H1 (cell line): ENCODE measurements around the gene SEL1L3. TPM values are rescaled to one million over a fixed set of nuclear protein-coding genes. Genes with fewer than 3 reads are reported as not detected.
A peak's percentile ranks its signal among the peaks of the same experiment; 100 is the strongest.

Experiments used
- CTCF ChIA-PET: fragments of 300-600 bp; sonication (Branson Sonifier 250); formaldehyde crosslinking; loops from one replicate; lab custom pipeline; 2021; ENCODE audit not compliant: partially characterized antibody; lab: Charles Lee
- POLR2A ChIA-PET: fragments of 300-600 bp; sonication (Branson Sonifier 250); formaldehyde crosslinking; loops from one replicate; lab custom pipeline; 2021; ENCODE audit warnings: inconsistent platforms; ENCODE audit not compliant: partially characterized antibody; lab: Charles Lee
- DNase-seq, 2 experiments: peaks; one replicate each; pipeline versions ENCODE4 v3.0.0 to v3.0.0-alpha.2; 2010 to 2022; ENCODE audit warnings: low spot score in 2 of 2, low read depth in 1 of 2, mixed read lengths in 1 of 2
- FAIRE-seq: peaks from 2 replicates; lab custom pipeline; 2011; peaks lifted over from hg19 to GRCh38; lab: Jason Lieb, UNC
- H2AFZ ChIP-seq: 2 replicates; pipeline ENCODE4 v1.8.1; 2012; ENCODE audit warnings: low read length, inconsistent platforms
- H2AK5ac ChIP-seq: 2 replicates; pipeline ENCODE4 v1.6.1; 2013; ENCODE audit warnings: low read depth, low read length
- H2BK120ac ChIP-seq: replicated peaks from 2 replicates; pipeline ENCODE3; 2013; ENCODE audit warnings: low read depth, low read length, inconsistent platforms
- H2BK12ac ChIP-seq: 2 replicates; pipeline ENCODE4 v1.6.1; 2013; ENCODE audit warnings: low read depth, low read length
- H2BK15ac ChIP-seq: 2 replicates; pipeline ENCODE4 v1.6.1; 2013; ENCODE audit warnings: low read length
- H2BK20ac ChIP-seq: 2 replicates; pipeline ENCODE4 v1.6.1; 2013; ENCODE audit warnings: low read length
- H2BK5ac ChIP-seq: 2 replicates; pipeline ENCODE4 v1.6.1; 2013; ENCODE audit warnings: low read depth, low read length
- H3K14ac ChIP-seq: 2 replicates; pipeline ENCODE4 v1.6.1; 2013; ENCODE audit warnings: inconsistent platforms; ENCODE audit not compliant: insufficient read length
- H3K18ac ChIP-seq: 2 replicates; pipeline ENCODE4 v1.6.1; 2013; ENCODE audit warnings: low read length; ENCODE audit errors: extremely low read depth
- H3K23ac ChIP-seq: 2 replicates; pipeline ENCODE4 v1.6.1; 2013; ENCODE audit warnings: inconsistent platforms; ENCODE audit not compliant: insufficient read length
- H3K23me2 ChIP-seq: 2 replicates; pipeline ENCODE4 v1.6.1; 2013; ENCODE audit warnings: low read depth, low read length
- H3K27ac ChIP-seq: 2 replicates; pipeline ENCODE4 v1.6.1; 2011; ENCODE audit warnings: low read depth, low read length, inconsistent platforms
- H3K27me3 ChIP-seq, 4 experiments: replicated peaks in 1 of 4; 1 replicate in 1 of 4; 2 replicates in 3 of 4; pipeline versions ENCODE4 v1.6.1 to v1.8.1; 2011 to 2013; ENCODE audit warnings: low read length in 3 of 4, mild to moderate bottlenecking in 3 of 4, inconsistent platforms in 2 of 4, mixed read lengths in 2 of 4, moderate library complexity in 1 of 4; ENCODE audit not compliant: control insufficient read depth in 3 of 4, insufficient read depth in 3 of 4; ENCODE audit errors: extremely low read depth in 1 of 4
- H3K36me3 ChIP-seq, 4 experiments: 2 replicates each; pipeline versions ENCODE4 v1.6.1 to v1.8.1; 2011 to 2013; ENCODE audit warnings: mild to moderate bottlenecking in 4 of 4, low read length in 3 of 4, moderate library complexity in 2 of 4, control low read depth in 1 of 4, inconsistent platforms in 1 of 4; ENCODE audit not compliant: insufficient read depth in 4 of 4, control insufficient read depth in 2 of 4
- H3K4ac ChIP-seq: replicated peaks from 2 replicates; pipeline ENCODE3; 2013; ENCODE audit warnings: low read length, low read depth, mixed read lengths, inconsistent platforms; ENCODE audit not compliant: insufficient read length
- H3K4me1 ChIP-seq, 4 experiments: replicated peaks in 1 of 4; 1 replicate in 1 of 4; 2 replicates in 3 of 4; pipeline versions ENCODE4 v1.6.1 to v1.8.1; 2011 to 2013; ENCODE audit warnings: low read length in 3 of 4, inconsistent platforms in 2 of 4, mixed read lengths in 1 of 4; ENCODE audit not compliant: insufficient read depth in 4 of 4, control insufficient read depth in 3 of 4
- H3K4me2 ChIP-seq, 2 experiments: 2 replicates each; pipeline versions ENCODE4 v1.6.1 to v1.8.1; 2011 to 2013; ENCODE audit warnings: low read depth in 2 of 2, low read length in 2 of 2, control low read depth in 1 of 2, inconsistent platforms in 1 of 2, mild to moderate bottlenecking in 1 of 2; ENCODE audit not compliant: insufficient read depth in 1 of 2
- H3K4me3 ChIP-seq, 4 experiments: fragments of 200-600, 300-600 bp in 1 of 4; sonication (generic), shearing (Covaris generic), sonication (Bioruptor Twin) in 1 of 4; 2 replicates each; pipeline versions ENCODE4 v1.5.1 to v1.8.1; 2011 to 2016; ENCODE audit warnings: low read length in 4 of 4, low read depth in 3 of 4, control low read depth in 2 of 4, inconsistent platforms in 2 of 4, mild to moderate bottlenecking in 2 of 4, mixed read lengths in 1 of 4, moderate library complexity in 1 of 4; ENCODE audit not compliant: insufficient read depth in 2 of 4; ENCODE audit errors: extremely low read depth in 1 of 4
- H3K56ac ChIP-seq: replicated peaks from 2 replicates; pipeline ENCODE3; 2013; ENCODE audit warnings: low read depth, mild to moderate bottlenecking, mixed read lengths, low read length, inconsistent platforms; ENCODE audit not compliant: insufficient read length
- H3K79me1 ChIP-seq: 2 replicates; pipeline ENCODE4 v1.6.1; 2013; ENCODE audit warnings: low read depth, low read length, control low read depth
- H3K79me2 ChIP-seq, 2 experiments: 2 replicates each; pipeline versions ENCODE4 v1.6.1 to v1.8.1; 2012 to 2013; ENCODE audit warnings: low read length in 2 of 2, mild to moderate bottlenecking in 2 of 2, inconsistent platforms in 1 of 2; ENCODE audit not compliant: insufficient read depth in 2 of 2, control insufficient read depth in 1 of 2
- H3K9ac ChIP-seq, 4 experiments: replicated peaks in 1 of 4; 1 replicate in 1 of 4; 2 replicates in 3 of 4; pipeline versions ENCODE4 v1.6.1 to v1.8.1; 2011 to 2013; ENCODE audit warnings: low read depth in 3 of 4, low read length in 3 of 4, control low read depth in 2 of 4, mild to moderate bottlenecking in 2 of 4, moderate library complexity in 2 of 4, inconsistent platforms in 1 of 4; ENCODE audit errors: extremely low read depth in 1 of 4
- H3K9me3 ChIP-seq, 2 experiments: 2 replicates each; pipeline versions ENCODE4 v1.6.1 to v1.8.1; 2012 to 2013; ENCODE audit warnings: mild to moderate bottlenecking in 2 of 2, moderate library complexity in 2 of 2, control low read depth in 1 of 2, inconsistent platforms in 1 of 2, low read depth in 1 of 2, low read length in 1 of 2, mixed read lengths in 1 of 2; ENCODE audit not compliant: insufficient read depth in 2 of 2
- H4K20me1 ChIP-seq, 2 experiments: replicated peaks in 1 of 2; 2 replicates each; pipeline versions ENCODE3 to v1.8.1; 2011 to 2013; ENCODE audit warnings: inconsistent platforms in 2 of 2, low read length in 2 of 2, mild to moderate bottlenecking in 1 of 2; ENCODE audit not compliant: insufficient read depth in 2 of 2, control insufficient read depth in 1 of 2
- H4K5ac ChIP-seq: 2 replicates; pipeline ENCODE4 v1.6.1; 2013; ENCODE audit warnings: low read length, low read depth, mixed read lengths, inconsistent platforms; ENCODE audit not compliant: insufficient read length
- H4K8ac ChIP-seq: 2 replicates; pipeline ENCODE4 v1.8.0; 2013; ENCODE audit warnings: mild to moderate bottlenecking, moderate library complexity, low read length, inconsistent platforms; ENCODE audit not compliant: insufficient read depth; ENCODE audit errors: extremely low read depth
- H4K91ac ChIP-seq: replicated peaks from 2 replicates; pipeline ENCODE3; 2013; ENCODE audit warnings: low read length, mixed read lengths, inconsistent platforms; ENCODE audit not compliant: insufficient read length
- E2F6 ChIP-seq: IDR thresholded peaks from 2 replicates; pipeline ENCODE4 v1.6.1; 2012; ENCODE audit warnings: inconsistent platforms
- NANOG ChIP-seq: IDR thresholded peaks from 2 replicates; pipeline ENCODE4 v1.6.1; 2011; ENCODE audit warnings: low read length, low read depth, mild to moderate bottlenecking, inconsistent platforms; ENCODE audit not compliant: insufficient read depth, poor library complexity, severe bottlenecking
- SIN3A ChIP-seq, 2 experiments: IDR thresholded peaks in 1 of 2; conservative IDR thresholded peaks in 1 of 2; 2 replicates each; pipeline ENCODE4 v1.6.1; 2011 to 2012; ENCODE audit warnings: low read length in 2 of 2, improper control_type of control experiment in 1 of 2, low read depth in 1 of 2, mild to moderate bottlenecking in 1 of 2
- SP2 ChIP-seq: IDR thresholded peaks from 2 replicates; pipeline ENCODE4 v1.6.1; 2012; ENCODE audit warnings: mild to moderate bottlenecking, low read length, inconsistent platforms
- SRF ChIP-seq: IDR thresholded peaks from 2 replicates; pipeline ENCODE4 v1.6.1; 2011; ENCODE audit warnings: mild to moderate bottlenecking, low read depth, low read length, moderate library complexity
- SUZ12 ChIP-seq: fragments of 200-600 bp; sonication (generic); IDR thresholded peaks from 2 replicates; pipeline ENCODE4 v1.6.1; 2012; ENCODE audit warnings: mild to moderate bottlenecking, inconsistent platforms, low read length, moderate library complexity, mixed read lengths
- TAF1 ChIP-seq: IDR thresholded peaks from 2 replicates; pipeline ENCODE4 v1.6.1; 2011; ENCODE audit warnings: mild to moderate bottlenecking, low read depth, low read length
- WGBS, 2 experiments: shearing (Covaris generic) in 1 of 2; methylation state at CpG; one replicate each; pipeline versions ENCODE4 v1.1.6 to v1.1.7; 2013 to 2015; ENCODE audit warnings: low lambda C conversion rate in 2 of 2, mixed read lengths in 2 of 2, inconsistent platforms in 1 of 2, low coverage in 1 of 2, missing lambda C conversion rate in 1 of 2; ENCODE audit not compliant: insufficient replicate concordance in 2 of 2, insufficient coverage in 1 of 2, insufficient read length in 1 of 2; ENCODE audit errors: extremely low coverage in 1 of 2, missing lambda C conversion rate in 1 of 2; 5-methylcytosine and 5-hydroxymethylcytosine counted together
- polyA plus RNA-seq, 7 experiments: library from polyadenylated mRNA; depleted of rRNA in 3 of 7; stranded (reverse) in 5 of 7; unstranded in 2 of 7; fragments of >200 nt in 5 of 7; fragments of 200-250 nt in 2 of 7; gene quantifications; 1 replicate in 5 of 7; 2 replicates in 1 of 7; 4 replicates in 1 of 7; pipeline versions ENCODE4 v1.2.1 to v1.2.3, GENCODE V29; 2011 to 2013; ENCODE audit warnings: missing spikeins in 2 of 7, mixed read lengths in 2 of 7
- total RNA-seq: library from RNA; stranded (reverse); fragmentation: NEBNext Ultra II Directional; extraction: Animal tissue kit (Norgen Biotek cat#: 25700); gene quantifications from 2 replicates; pipeline ENCODE4 v1.2.1, GENCODE V29; 2021

The SEL1L3 gene
- total and polyA plus RNA-seq, 2 of the 8 experiments (the other 6 are each of a cell fraction or from before 2014, with no cell fraction given): 18.2 to 54.0 TPM

GRCh38 chr4:25890571-25891485 is 28.0 kb upstream of the SEL1L3 start:
- Histone ChIP-seq H3K4me3 (no peak overlapping the region), H4K8ac (no peak overlapping the region; the same call in 1 of the 2 replicates), H3K14ac (no peak overlapping the region), H3K27ac (no peak overlapping the region), H2AFZ (peak overlapping the region; percentile 65), H3K27me3 (no peaks in the 10 kb centered on the region), H2BK5ac (0 out of 2 replicates have a peak overlapping the region, but pooled peaks have one; percentile 79), H3K18ac (peak overlapping the region; percentile 73), H3K56ac (no peak overlapping the region), H3K4me1 (peaks cover 2 to 16% (median 11%) of the 10 kb centered on the region in 4 experiments; a peak in 6 of 7 replicates), H3K79me2 (no peaks in the 10 kb centered on the region), H3K9ac (no peak overlapping the region), H3K23me2 (no peaks in the 10 kb centered on the region), H3K4ac (no peak overlapping the region), H4K20me1 (no peaks in the 10 kb centered on the region), H3K36me3 (no peaks in the 10 kb centered on the region), H3K23ac (no peak overlapping the region), H2BK15ac (peak overlapping the region; percentile 65; the same call in 1 of the 2 replicates), H2BK20ac (peak overlapping the region; percentile 74), H3K4me2 (peak overlapping the region; percentile 12 to 15; a peak in 1 of 4 replicates), H4K91ac (peak overlapping the region; percentile 50), H2BK12ac (0 out of 2 replicates have a peak overlapping the region, but pooled peaks have one; percentile 72), H3K9me3 (no peaks in the 10 kb centered on the region), H3K79me1 (no peaks in the 10 kb centered on the region), H2AK5ac (no peak overlapping the region), H4K5ac (no peak overlapping the region), H2BK120ac (no peak overlapping the region)
- DNase-seq (peak in 1 of 2 experiments; percentile 54), FAIRE-seq (no peak)
- WGBS, 2 experiments: 73% methylated on average over 11 of the region's 11 CpGs; no CpG with 5 or more reads in 1 of the 2 experiments
- CTCF ChIA-PET: interaction anchor here (0.6 to 1.6 kb wide), 3 partner anchors 10 to 70 kb away, joined by 3 to 5 read pairs (median 4); no protein-coding TSS in a partner anchor
- POLR2A ChIA-PET: interaction anchor here (0.7 to 0.9 kb wide), 2 partner anchors 29 to 34 kb away, joined by 3 read pairs; no protein-coding TSS in a partner anchor
- no peak for TF ChIP-seq SUZ12
- TF ChIP-seq SP2: no peak
- TF ChIP-seq NANOG: no peak
- peak; percentile 53; the same call in 1 of the 2 replicates for TF ChIP-seq SRF
- 0 out of 4 replicates have a peak, but pooled peaks of 1 of the 2 experiments have one; percentile 30 for TF ChIP-seq SIN3A (conservative IDR thresholded peaks at IDR 0.05 in 1 of 2, IDR thresholded peaks at IDR 0.05 in 1 of 2; ENCODE audit: low read depth in 1 of 2, low read length in 2 of 2)
- TF ChIP-seq TAF1: no peak
- TF ChIP-seq E2F6: 0 out of 2 replicates have a peak, but pooled peaks have one; percentile 11
